Amniotic epithelial cell (primary cell): Measurements from ENCODE around the gene STX1A.

Experiments
- DNase-seq: peaks from one replicate; pipeline ENCODE4 v3.0.0-alpha.2; 2010; ENCODE audit warnings: low read depth

STX1A gene

GRCh38 chr7:73707045-73707631, 12.3 kb downstream of the STX1A start:
- no peak for DNase-seq

- no peak for DNase-seq
Observed at GRCh38 chr7:73706126-73707044, 13.1 kb downstream of the STX1A start.

- DNase-seq, result no peak
Observed at GRCh38 chr7:73705551-73705920, 13.9 kb downstream of the STX1A start.

- DNase-seq, result peak; percentile 37
Observed at GRCh38 chr7:73704640-73705550, 14.6 kb downstream of the STX1A start.

GRCh38 chr7:73703757-73704639, 15.5 kb downstream of the STX1A start:
- peak; percentile 52 for DNase-seq

- DNase-seq, result no peak
Observed at GRCh38 chr7:73703225-73703624, 16.2 kb downstream of the STX1A start.

- DNase-seq, result no peak
Observed at GRCh38 chr7:73702665-73703064, 16.8 kb downstream of the STX1A start.

GRCh38 chr7:73702226-73702625, 17.2 kb downstream of the STX1A start:
- no peak for DNase-seq

- peak; percentile 56 for DNase-seq
Observed at GRCh38 chr7:73701357-73701995, 18.0 kb downstream of the STX1A start.

- DNase-seq, result no peak
Observed at GRCh38 chr7:73700581-73701134, 18.8 kb downstream of the STX1A start.

GRCh38 chr7:73700069-73700423, 19.4 kb downstream of the STX1A start:
- DNase-seq, result no peak

- DNase-seq, result no peak
Observed at GRCh38 chr7:73699370-73700068, 19.9 kb downstream of the STX1A start.

GRCh38 chr7:73698410-73698809, 21.1 kb downstream of the STX1A start:
- no peak for DNase-seq

GRCh38 chr7:73696372-73696771, 23.1 kb downstream of the STX1A start:
- DNase-seq, result no peak

GRCh38 chr7:73690646-73691045, 28.8 kb downstream of the STX1A start:
- DNase-seq, result no peak

- no peak for DNase-seq
Observed at GRCh38 chr7:73688288-73688687, 31.2 kb downstream of the STX1A start.

- no peak for DNase-seq
Observed at GRCh38 chr7:73685311-73685710, 34.2 kb downstream of the STX1A start.

GRCh38 chr7:73683788-73684693, 35.4 kb downstream of the STX1A start:
- no peak for DNase-seq
